Stimulated activated CD4-positive, alpha-beta T cell treated with anti-CD3 and anti-CD28 coated beads, Interleukin-2, amount 100 ng/mL, for 4 hours (primary cell): ENCODE data around the gene GRB10.

Source experiments
- DNase-seq: peaks from one replicate; pipeline ENCODE4 v3.0.0-alpha.2; 2020; ENCODE audit warnings: low read depth

Gene GRB10

DNA sequence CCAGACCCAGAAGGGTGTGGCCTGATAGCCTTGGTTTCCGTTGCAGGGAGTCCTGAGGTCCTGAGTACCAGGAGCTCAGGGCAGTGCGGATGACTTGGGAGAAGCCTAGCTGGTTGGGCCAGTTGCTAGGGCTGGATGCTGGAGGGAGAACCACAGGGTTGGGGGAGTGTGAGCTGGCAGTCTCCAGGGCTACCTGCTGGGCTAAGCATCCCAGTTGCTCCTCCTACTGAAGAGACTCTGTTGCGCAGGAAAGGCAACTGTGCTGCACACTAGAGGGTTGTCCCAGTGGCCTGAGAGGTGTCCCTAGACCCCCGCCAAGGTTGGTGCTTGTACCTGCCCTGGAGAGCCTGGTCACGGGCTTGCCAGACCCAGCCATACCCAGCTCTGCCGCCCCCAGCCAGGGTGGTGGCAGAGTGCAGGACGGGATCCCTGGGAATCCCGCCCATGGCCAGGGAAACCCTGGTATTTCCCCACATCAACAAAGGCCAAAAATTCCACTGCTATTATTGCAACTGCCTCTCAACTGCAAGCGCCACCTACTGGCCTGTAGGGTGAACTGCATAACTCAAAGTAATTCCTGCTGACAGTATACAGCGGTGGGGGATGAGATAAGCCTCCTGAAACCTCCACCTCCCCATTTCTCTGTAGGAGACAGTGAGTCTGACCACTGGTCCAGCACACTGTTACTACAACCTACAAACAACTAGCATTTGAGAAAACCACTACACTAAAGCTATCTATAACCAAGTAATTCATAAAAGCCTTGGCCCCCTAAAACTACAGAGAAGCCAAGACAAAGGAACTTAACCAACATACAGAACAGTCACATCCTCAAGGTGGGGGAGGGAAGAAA lies 149.9 kb downstream of the GRB10 start:
- peak; percentile 33 for DNase-seq

DNA sequence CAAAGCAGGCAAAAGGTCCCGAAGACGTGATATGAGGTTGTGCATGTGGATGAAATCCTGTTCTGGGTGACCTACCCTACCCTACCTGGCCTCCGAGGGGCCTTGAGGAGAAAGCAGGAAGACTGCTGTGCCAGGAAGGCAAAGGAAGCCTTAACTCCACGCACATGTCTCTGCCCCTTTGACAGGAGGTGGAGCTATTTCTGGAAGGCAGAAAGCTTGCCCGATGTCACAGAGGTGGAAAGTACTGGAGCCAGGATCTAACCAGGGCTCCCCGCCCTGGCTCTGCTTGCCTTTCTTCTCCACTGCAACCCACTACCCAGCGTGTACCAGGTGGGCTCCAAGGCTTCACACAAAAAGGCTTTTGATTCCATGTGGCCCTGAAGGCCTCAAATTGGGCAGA lies 151.1 kb downstream of the GRB10 start:
- DNase-seq, result no peak

DNA sequence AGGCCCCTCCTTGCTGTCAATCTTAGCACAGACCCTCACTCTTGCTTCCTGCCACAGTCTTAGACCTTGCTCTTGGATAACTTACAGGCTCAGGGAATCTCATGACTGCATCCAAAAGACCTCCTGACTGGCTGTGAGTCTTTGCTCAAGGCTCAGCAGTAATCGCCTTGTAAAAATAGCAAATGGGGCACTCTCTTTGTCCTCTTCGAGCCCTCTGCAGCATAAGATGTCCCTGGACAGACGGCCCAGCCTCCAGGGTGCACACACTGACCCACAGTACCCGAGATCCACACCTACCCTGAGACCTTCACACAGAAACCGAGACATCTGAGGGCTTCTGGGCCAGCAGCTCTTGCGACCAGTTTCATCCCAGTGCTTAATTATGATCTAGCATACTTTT lies 151.6 kb downstream of the GRB10 start:
- no peak for DNase-seq

DNA sequence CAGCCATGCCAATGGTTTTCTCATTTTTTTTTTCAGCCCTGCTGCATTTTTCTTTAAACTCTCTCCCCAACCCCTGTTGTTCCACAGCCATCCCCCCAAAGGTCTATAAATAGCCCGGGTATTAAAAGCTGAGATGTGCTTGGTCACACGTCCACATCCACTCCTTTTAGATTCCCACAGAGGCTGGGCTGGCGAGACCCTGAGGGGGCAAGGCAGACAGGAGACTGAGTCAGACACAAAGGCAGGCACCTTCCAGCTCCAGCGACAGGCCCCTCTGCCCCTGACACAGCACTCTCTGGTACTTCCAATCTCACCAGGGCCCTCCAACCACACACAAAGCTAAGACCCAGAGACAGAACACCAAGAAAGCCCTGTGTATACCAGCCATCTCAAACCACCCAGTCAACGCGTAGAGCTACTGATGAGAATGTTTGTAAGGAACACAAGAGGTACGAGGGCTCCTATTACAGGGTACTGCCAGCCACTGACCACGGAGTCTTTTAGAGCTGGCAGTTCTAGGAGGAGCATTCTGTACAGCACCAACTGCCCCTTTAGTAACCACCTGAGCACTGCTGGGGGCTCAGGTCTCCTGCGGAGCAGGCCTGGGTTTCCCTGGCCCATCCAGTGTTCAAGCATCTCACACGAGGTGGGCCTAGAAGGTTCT lies 153.3 kb downstream of the GRB10 start:
- no peak for DNase-seq

DNA sequence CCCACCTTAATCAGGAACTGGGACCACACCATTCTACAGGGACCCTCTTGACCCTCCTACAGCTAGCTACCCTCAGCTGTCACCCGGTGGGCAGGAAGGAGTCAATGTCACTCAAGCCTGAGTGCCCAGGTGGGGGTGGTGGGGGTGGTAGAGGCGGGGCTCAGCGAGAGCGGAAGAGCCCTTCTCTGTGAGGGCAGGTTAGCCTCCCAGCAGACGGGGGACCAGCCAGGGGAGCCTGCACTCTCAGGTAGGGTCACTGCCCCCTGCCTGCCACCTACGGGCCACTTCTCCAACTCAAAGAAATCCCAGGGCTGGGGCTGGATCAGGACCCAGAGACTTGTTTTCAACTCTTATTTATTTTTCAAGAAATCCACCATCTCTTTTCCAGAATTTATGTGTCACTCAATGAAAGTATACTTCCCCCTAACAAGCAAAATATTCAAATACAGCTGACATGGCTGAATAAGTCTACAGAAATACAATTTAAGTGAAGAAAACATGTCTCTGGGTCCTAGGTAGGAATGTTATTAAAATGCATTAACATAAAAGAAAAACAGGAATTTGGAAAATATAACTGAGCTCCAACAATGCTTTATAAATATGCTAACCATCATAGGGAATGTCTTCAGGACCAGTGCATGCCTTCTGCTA lies 154.1 kb downstream of the GRB10 start:
- no peak for DNase-seq

DNA sequence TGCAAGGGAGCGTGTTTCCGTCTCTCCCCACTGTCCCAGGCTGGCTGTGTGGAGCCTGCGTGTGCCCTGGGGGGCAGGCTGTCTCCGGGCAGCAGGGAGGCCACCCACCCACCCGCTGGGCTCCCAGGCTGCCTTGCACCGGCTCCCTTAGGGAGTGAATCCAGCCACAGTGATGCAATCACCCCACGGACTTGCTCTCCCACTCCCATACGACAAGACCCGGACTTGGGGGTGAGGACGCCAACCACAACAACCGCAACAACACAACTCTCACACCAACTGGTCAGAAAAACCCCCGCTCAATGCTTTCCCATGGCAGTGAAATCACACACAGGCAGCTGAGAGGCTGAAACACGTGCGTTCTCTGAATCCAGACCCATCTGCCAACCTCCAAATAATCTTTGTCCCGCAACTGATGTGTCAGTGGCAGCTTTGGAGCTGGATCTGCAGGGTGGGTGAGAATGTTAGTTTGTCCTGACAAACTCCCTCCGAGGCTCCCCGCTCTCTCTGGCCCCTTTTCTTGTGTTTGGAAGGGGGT lies 154.8 kb downstream of the GRB10 start:
- DNase-seq, result no peak

DNA sequence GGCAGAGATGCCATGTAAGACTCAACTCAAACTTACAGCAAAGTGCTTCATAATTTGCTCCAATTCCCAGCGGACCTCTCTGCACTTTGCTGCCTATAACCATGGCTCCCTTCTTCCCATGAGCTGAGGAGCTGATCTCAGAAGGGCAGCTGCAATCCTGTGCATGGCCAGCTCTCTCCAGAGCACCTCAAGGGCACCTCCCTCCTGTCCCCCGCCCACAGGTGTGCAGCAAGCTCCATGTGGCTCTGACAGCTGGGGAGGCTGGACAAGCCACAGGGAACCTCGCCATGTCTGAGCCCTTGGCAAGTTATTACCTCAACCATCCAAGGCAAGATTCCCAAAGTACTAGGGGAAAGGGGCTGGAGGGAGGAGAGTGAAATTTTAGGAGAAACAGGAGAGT lies 156.4 kb downstream of the GRB10 start:
- no peak for DNase-seq

DNA sequence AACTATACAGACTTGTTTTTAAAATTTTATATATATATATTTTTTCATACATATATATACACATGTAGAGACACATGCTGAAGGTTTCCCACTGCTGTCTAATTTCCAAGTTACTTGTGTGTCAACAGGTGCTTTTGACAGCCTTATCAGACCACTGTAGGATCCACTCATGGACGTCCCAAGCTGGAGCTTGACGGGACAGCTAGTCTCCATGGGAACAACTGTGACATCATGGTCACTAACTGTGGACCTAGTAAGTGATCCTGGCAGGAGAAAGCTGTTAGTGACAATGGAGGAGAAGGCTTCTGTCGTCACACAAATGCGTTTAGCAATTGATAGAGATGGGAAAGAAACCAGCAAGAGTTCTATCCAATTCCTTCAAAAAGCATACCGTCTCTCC lies 157.3 kb downstream of the GRB10 start:
- DNase-seq, result no peak

DNA sequence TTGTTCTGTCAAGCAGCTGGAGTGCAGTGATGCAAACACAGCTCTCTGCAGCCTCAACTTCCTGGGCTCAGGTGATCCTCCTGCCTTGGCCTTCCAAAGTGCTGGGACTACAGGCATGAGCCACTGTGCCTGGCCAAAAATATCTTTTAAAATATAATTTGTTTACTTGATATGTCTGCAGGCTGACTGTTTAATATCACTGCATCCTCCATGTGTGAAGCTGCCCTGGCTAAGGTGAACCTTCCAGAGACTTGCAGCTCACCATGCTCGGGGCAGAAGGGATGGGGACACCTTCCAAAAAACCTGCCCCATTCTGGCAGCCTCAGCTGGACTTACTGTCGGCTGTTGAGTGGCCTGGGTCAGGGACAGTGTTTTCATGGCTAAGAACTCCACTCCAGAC lies 159.9 kb downstream of the GRB10 start:
- DNase-seq, result no peak

DNA sequence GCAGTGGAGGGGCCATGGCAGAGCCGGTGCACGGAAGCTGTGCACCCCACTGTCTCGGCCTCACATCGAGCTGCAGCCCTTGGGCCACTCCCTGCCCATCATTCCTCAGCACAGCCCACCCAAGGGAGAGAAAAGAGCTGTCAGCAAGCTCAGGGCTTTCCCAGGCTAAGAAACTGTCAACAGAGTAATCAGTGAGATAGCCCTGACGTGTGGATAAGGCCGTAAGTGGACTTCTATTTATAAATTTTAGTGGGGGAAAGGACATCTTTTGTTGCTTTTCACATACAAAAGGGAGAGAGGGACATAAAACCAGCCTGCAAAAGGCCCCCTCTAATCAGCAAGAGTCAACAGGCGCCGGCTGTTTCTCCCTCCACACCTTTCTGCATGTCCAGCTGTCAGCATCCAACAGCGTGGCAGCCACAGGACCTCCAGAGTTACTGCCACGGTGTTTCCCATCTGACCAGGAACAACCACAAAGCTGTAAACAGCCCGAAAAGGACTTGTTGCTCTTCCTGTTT lies 160.7 kb downstream of the GRB10 start:
- no peak for DNase-seq

DNA sequence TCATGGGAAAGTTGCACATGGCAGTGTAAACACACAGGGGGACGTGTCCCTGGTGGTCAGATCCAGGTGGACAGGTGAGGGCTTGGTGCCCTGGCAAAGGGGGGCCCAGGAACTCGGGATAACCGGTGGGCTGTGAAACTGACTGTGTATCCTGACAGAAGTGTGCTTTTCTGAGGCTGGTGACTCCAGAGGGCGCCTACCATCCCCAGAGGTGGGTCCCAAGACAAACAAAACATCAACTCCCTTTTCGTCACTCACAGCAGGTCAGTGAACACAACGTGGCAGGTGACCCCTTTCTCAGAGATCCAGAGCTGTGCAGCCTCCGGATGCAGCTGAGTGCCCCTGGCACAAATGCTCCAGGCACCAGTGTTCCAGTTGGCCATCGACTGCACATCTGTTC lies 161.5 kb downstream of the GRB10 start:
- DNase-seq, result no peak

DNA sequence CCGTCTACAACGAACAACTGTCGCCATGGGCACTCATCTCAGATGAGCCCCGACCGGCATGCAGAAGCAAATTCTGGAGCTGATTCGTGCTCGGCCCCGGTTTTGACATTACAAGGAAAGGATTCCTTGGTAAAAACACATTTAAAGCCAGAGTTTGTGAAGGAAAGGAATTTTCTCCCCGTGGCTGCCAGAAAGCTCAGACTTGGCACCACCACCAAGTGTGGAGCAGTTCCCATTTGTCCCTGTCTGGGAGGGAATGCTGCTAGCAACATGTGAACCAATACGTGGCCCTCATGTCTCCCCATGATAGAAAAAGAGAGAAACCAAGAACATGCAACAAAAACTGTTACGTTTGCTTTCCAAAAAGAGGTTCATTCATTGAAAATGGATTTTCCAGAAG lies 162.3 kb downstream of the GRB10 start:
- DNase-seq, result no peak

DNA sequence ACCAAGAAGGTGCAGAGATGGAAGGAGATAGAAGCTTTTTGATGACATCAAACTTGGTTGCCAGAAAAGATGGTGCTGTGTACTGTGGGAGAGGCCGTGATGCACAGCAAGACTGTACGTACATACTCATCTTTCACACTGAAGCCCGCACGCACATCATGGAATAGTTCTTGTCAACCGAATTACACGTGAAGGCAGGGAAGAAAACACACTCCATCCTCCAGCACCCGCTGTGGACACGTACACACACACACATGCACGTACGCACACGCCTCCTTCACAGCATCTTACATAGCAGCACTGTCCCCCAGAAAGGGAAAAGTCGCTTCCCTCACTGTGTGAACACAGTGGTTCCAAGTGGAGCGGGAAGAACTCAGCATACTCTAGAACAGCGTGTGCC lies 163.0 kb downstream of the GRB10 start:
- DNase-seq, result no peak

DNA sequence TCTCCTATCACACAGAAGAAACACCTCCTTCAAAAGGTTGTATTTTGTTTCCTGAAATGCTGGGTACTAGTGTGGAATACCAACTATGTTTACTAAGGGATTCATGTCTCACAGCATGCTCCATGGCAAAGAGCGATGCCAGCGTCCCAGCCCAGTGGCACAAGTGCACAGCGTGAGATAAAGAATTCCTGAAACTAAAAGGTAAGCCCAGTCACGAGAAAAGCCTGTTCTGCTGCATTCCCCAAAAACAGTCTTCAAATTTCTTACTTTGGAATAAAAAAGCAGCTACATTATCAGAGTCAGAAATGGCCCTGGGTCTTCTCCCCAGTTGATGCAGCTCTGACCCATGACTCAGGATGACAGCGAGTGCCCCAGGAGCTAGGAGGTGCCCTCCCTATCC lies 164.4 kb downstream of the GRB10 start:
- no peak for DNase-seq

DNA sequence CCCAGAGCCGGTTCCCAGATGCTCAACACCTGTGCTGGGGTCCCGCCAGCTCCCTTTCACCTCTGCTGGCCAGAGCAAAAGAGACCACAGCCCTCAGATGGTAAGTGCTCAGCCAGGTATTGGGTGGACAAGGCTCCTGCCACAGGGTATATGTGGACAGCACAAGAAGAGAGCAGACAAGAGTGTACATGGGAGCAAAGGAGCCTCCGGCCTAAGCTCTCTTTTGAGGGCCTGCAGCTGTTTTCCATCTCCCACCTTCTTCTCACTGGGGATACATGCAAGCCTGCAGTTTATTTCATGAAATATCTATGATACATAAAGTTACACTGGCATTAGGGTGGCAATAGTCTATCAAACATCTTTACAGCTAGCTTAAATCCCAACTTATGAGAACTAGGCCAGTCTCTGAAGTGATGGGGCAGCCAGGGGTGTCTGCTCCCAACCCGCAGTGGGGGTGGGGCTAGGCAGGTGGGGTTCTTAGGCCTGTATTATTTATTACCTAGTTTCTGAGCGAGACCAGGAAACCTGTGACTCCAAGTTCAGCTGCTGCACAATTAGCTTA lies 167.1 kb downstream of the GRB10 start:
- no peak for DNase-seq

DNA sequence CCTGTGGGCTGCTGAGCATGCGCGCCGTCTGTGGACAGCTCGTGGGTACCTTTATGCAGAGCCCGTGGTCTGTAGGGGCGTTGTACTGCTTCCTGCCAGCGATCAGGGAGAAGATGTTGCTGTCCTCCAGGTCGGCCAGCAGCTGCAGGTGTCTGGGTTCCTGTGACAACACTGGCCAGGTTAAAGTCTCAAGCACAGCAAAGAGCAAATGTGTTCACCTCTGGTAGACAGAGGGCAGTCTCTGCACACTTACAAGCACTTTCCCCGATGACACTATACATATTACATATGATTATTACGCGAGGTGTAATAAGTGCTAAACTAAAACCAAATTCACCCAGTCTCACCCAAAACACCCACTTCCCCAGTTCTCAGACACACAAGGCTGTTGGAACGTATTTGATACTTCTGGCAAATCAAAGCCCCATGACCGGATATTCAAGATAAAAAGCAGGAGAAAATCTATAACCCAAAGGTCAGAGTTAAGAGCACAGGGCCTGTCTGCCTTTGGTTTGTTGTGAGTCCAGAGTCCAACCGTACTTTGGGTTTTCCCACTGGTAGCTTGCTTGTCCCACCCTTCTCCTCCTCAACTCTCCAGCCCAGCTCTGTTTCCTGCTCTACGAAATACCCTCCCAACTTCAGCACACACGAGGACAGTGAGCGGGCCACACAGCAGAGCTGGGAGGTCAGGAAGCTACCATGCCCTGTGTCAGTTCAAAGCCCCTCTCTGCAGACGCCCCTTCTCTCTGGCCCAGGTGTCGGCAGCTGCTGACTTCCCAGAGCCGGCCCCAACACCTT lies 167.8 kb downstream of the GRB10 start:
- no peak for DNase-seq

DNA sequence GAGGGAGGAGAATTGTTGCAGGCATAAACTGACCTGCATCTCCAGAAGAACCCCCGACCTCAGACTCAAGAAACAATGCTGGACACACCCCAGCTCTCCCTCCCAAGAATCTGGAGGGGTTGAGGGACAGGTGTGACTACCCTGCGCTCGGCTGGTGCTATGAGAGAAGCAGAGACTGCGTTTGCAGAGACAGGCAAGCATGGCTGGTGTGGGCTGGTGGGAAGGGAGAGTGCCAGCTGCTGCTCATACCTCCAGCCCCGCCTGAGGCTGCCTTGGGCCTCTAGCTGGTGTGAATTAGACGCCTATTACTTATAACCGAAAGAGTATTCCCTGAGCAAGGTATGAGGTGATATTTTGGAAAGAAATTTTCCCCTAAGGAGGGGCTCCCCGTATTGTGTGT lies 169.2 kb downstream of the GRB10 start:
- DNase-seq, result no peak

DNA sequence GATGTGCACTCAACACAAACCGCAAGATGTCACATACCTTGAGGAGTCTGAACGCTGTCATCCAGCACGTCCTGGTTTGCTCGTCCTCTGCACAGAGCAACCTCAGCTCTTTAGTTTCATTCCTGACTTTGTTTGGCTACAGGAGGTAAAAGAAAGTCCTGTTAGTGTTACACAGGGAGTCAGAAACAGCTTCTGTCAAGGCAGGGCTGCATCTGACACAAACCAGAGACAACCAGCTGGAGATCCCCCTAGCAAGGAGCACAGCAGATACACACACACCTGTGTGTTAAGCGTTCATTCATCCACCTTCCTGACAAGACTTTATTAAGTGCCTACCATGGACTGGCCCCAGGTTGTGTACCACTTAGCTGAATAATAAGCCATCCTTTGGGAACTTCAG lies 170.0 kb downstream of the GRB10 start:
- DNase-seq, result no peak

DNA sequence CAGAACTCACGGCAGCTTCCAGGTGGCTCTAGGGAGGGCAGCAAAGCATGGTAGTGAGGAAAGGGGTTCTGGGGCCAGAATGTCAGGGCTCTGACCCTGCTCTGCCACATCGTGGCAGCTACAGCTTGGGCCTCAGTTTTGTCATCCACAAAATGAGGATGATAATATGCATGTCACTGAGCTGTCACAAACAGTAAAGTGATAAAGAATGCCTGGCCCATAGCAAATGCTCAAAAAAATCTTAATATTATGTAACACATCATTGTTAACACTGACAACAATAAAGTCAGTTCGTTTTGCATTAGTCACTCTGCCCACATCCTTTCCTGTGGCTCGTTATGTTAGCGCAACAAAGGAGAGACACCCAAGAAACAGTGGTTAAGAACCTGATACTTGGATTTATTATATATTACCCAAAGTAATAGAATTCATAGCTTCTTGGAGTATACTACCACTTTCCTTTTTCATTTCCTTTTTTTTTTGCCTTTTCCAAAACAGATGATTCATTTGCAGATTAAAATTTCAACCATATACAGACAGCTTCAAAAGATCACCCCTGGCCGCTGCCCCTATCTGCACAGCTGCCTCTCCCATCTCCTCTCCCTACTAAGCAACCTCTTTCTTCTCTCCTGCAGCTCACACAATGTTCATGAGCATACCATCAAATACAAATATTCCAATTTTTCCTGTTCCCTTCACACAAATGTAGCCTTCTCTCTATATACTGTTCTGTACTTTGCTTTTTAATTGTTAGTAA lies 172.0 kb downstream of the GRB10 start:
- DNase-seq, result peak; percentile 41

DNA sequence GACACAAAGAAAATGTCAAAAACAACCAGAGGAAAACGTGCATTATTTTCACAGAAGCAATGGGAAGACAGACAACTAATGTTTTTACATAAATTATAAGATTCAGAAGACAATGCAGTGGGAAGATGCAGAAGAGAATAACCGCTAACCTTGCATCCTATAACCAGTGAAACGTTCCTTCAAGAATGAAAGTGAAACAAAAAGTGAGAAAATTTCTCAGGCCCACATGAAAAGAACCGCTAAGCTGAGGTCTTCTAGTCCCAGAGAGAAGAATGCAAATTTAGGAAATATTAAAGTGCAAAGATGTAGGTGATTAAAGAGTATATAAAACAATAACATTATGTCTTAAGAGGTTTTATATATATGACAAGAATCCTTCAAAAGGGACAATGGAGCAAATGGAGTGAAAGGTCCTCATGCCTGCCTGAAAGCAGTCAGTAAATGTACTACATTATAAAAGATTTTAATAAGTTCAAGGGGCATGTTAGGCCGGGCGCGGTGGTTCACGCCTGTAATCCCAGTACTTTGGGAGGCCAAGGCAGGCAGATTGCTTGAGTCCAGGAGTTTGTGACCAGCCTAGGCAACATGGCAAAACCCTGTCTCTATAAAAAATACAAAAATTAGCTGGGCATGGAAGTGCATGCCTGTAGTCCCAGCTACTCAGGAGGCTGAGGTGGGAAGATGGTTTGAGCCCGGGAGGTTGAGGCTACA lies 174.3 kb downstream of the GRB10 start:
- no peak for DNase-seq
